GM18519 (cell line): Measurements from ENCODE around the gene ATL2.
"Not testable (repeated sequence)": the region's sequence is repeated elsewhere in the genome, so short reads cannot be mapped to it uniquely, and the experiment has no call there.

Experiments
- ATAC-seq: cut with Tn5 transposase; IDR thresholded peaks from one replicate; pipeline ENCODE4 v1.9.1; 2021; ENCODE audit warnings: mild to moderate bottlenecking, moderate library complexity; ENCODE audit not compliant: unreplicated experiment, low FRiP score

Gene ATL2

DNA sequence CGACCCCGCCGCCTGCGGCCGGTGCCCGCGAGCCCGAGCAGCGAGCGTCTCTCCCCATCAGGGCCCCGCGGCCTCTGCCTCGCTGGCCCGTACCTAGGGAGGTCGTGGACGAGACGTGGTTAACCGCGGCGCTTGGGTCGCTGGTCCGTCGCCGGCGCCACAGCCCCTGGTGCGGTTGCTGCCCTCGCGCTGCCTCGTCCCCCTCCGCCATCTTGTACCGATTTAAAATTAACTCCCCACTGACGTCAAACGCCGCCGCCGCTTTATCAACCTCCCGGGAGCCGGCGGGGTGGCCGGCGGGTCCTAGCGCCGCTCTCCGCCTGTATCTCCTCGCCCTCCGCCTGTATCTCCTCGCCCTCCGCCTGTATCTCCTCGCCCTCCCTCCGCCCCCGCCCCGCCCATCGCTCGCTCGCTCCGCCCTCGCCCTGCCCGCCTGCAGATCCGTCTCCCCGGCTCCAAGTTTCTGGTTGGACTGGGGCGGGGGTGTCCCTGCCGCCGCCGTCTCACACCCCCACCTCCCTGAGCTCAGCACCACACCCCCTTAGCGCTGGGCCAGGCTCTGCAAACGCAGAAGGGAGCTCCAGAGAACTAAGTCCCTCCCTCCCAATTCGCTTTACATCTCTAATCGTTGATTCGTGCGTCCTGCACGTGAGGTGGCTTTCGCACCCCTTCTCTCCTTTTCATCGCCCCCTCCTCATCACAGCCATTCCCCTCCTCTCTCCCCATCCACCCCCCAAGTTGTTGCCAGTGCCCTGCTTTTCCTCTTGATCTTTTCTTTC lies at the start of gene ATL2:
Gene ATL2 (minus strand): TSS at position 224 of the 779 bp plus-strand sequence. CDS start 13 bp downstream, at position 211.
- peak; percentile 71 for ATAC-seq

DNA sequence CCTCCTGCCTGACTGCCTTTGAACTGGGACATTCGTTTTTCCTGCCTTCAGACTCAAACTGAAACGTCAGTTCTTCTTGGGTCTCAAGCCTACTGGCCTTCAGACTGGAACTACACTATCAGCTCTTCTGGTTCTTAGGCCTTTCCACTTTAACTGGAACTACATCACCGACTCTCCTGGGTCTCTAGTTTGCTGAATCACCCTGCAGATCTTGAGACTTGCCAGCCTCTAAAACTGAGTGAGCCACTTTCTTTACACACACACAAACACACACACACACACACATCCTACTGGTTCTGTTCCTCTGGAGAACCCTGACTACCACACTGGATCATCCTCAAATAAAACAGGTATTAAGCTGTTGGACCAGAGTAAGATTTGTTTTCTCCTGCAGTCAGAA lies 46.7 kb upstream of the ATL2 start:
- no peak for ATAC-seq

DNA sequence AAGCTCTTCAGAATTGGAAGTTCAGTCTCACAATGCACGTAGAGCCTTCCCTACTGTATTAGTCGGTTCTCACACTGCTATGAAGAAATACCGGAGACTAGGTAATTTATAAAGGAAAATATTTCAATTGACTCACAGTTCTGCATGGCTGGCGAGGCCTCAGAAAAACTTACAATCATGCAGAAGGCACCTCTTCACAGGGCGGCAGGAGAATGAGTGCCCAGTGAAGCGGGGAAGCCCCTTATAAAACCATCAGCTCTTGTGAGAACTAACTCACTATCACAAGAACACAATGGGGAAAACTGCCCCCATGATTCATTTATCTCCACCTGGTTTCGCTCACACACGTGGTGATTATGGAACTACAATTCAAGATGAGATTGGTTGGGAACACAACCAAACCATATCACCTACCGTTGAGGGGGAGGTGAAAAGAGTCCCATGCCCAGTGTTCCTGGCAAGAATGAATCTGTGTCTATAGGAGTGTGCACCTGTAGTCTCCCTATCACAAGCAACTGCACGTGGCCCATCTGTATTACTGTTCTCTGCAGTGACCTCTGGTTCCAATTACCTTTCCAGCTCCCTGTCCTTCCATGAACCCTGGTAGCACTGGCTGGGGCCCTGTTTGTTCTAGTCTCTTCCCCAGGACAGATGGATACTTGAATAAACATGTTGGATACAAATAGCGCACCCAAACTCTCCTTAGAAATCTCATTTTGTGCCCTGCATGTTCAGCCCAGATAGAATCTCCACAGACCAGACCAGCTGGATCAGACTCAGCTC lies 44.4 kb upstream of the ATL2 start:
- no peak for ATAC-seq

DNA sequence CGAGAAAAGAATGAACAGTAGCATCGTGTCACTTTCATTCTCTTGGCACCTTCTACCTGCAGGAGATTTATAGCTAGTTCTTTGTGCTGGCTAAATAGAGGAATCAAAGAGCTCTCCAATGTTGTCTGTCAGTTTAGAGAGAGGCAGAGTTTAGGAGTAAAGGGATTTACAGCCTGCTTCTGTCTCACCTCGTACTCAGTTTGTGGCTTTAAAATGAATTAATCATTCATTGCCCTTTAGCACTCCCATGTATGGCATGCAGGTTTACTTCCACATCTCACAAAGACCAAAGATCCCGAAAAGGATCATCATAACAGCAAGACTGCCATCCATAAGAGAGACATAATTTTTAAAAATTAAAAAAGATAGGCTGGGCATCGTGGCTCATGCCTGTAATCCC lies 42.4 kb upstream of the ATL2 start:
- no peak for ATAC-seq

- no peak for ATAC-seq
Observed at GRCh38 chr2:38418735-38419134, 41.7 kb upstream of the ATL2 start.

DNA sequence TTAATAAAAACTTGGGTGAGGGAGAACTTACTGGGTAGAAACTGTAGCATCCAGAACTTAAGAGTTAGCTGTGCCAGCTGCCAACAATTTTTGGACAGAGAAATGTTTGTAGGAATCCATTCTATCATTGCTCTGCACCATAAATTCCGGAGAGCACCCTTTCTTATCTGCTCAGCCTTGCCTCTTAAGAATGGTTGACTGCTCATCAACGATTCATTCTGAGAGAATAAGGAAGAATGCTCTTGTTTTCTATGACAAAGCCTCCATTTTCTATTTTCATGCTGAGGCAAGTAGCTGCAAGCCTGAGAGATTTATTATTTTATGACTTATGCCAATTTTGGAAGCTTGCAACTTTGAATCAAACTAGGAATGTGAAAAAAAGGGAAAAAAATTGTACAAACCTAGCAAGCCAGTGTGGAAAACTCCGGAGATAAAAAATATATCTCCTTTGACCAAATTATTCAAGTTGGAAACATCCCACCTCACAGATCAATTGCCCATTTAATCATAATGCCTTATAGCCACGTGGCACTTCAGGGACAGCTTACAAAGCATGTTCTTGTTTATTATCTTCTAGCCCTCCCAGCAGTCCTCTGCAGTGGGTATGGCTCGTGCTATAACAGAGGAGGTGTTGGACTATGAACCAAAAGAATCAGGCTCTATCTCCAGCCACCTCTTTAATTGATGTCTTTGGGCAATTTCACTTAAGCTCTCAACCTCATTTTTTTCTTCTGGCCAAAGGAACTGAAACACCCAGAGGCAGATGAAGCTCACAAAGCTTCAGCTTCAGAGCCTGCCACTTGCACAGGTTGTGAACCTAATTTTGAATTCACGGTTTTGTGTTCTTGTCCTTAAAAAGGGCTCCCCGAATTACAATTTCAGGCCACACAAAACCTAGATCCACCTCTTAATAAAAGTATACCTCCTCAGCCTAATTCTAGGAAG lies 40.9 kb upstream of the ATL2 start:
- no peak for ATAC-seq

- ATAC-seq: no peak
Observed at GRCh38 chr2:38416296-38417036, 39.4 kb upstream of the ATL2 start.

GRCh38 chr2:38415728-38416291 lies 38.7 kb upstream of the ATL2 start:
- ATAC-seq: no peak

DNA sequence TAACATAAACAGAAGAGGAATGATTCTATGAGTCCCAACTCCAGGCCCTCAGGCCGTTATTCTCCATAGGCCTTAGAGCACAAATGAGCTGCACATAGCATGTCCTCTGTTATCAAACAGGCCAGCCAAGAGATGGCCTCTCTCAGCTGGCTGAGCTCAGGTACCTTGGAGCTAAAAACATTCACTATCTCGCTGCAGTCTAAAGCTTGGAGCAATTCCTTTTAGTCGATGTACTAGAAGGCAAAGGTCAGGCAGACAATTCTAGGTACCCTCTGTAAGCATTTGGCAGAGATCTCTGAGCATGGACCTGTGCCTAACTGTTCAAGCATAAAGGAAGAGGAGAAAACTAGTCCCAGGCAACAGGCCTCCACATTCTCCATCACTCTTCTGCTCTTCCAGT lies 38.0 kb upstream of the ATL2 start:
- ATAC-seq: no peak

GRCh38 chr2:38412235-38412871 lies 35.3 kb upstream of the ATL2 start:
- ATAC-seq: not testable (repeated sequence)

GRCh38 chr2:38409156-38410102 lies 32.4 kb upstream of the ATL2 start:
- ATAC-seq: peak; percentile 62

- no peak for ATAC-seq
Observed at GRCh38 chr2:38407111-38407682, 30.1 kb upstream of the ATL2 start.

DNA sequence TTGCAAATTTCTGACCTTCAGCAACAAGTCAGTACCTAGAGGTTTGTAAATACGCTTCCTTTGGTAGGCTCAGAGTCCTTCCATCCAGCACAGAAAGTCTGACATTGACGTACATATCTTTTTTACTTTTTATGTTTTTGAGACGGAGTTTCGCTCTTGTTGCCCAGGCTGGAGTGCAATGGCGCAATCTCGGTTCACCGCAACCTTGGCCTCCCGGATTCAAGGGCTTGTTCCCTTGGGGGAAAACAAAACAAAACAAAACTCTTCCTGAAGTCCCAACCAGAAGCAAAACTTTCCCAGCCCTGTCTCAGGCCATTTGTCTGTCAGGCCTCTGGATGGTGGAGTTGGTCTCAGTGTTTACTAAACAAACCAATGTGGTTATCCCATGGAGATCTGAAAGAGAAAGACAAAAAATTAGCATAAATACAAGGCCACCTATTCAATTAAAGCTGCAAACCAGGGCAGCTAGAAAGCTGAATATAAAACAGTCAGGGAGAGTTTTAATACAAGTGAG lies 29.6 kb upstream of the ATL2 start:
- no peak for ATAC-seq

DNA sequence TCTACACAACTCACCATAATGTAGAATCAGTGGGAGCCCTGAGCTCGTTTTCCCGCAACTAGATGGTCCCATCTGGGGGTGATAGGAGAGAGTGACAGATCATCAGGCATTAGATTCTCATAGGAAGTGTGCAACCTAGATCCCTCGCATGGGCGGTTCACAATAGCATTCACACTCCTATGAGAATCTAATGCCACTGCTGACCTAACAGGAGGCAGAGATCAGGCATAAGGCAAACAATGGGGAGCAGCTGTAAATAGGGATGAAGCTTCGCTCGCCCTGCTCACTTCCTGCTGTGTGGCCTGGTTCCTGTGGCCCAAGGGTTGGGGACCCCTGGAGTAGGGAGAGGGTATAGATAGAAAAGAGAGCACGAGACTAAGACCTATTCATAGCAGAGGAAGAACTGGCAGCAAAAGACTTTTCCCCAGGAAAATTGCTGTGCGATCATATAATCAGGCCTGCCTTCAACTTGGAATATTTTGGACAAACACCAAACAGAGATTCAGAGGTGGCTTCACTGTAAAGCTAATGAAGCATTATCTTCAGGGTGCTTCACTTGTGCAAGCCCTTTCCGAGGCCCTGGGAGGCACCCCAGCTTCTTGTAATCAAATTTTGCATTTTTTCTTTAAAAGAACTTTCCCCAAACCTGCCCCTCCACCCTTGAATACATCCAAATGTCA lies 29.0 kb upstream of the ATL2 start:
- no peak for ATAC-seq

GRCh38 chr2:38400513-38400912 lies 23.4 kb upstream of the ATL2 start:
- no peak for ATAC-seq

- no peak for ATAC-seq
Observed at GRCh38 chr2:38398739-38399138, 21.7 kb upstream of the ATL2 start.

GRCh38 chr2:38394903-38395341 lies 17.8 kb upstream of the ATL2 start:
- ATAC-seq: no peak
